ENCODE data around the gene SMIM43. TPM values are rescaled to one million over a fixed set of nuclear protein-coding genes. Genes with fewer than 3 reads are reported as not detected.
"Not testable (repeated sequence)": the region's sequence is repeated elsewhere in the genome, so short reads cannot be mapped to it uniquely, and the experiment has no call there.

Gene SMIM43
- polyA plus RNA-seq, 1 donor, result 1.5 TPM

- no peak for DNase-seq (ENCODE audit: low read depth)
These were observed 18.2 kb upstream of the SMIM43 start for GRCh38 chr4:121783210-121783609.

DNA sequence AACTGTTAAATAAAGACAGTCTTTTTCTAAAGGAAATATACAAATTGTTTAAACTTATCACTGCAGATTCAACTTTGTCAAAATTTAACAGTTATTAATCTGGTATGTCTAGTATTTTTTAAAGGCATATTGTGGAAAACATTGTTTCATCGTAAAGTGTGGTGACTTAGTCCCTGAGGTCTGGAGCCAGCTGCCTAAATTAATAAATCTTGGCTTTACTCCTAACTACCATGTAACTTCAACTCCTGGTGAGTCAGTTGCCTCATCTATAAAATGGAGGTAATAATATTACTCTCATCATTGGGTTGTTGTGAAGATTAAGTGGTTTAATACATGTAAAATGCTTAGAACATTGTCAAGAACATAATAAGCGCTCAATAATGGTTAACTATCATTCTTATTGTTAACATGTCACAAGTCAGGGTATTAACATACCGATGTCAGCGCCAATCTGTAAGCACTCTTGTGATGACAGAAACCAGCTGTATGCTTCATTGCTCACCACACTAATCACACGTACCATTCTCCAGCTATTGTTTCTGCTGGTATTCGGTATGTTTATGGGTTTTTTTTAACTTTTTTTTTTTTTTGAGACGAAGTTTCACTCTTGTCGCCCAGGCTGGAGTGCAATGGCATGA lies 14.1 kb upstream of the SMIM43 start:
- no peak for DNase-seq (ENCODE audit: low read depth)

DNA sequence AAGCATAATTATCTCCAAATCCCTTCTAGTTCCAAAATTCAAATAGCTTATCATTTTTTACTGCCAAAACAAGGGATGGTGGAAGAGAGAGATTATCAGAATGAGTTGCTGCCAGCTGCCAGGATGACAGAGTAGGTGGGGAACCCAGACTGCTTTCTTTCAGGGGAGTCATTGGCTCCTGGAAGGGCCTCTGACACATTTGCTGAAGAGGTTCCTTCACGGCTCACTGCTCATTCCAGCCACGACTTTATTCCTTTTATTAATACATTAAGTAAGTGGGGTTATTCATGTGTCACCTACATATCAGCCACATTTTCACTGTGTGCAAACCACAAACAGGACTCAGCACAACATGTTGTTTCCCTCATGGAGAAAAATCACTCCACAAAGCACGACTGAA lies 12.7 kb upstream of the SMIM43 start:
- DNase-seq (ENCODE audit: low read depth), result no peak

GRCh38 chr4:121776610-121777401 lies 11.8 kb upstream of the SMIM43 start:
- DNase-seq (ENCODE audit: low read depth), result no peak

GRCh38 chr4:121773883-121774282 lies 8.9 kb upstream of the SMIM43 start:
- DNase-seq (ENCODE audit: low read depth), result no peak

GRCh38 chr4:121771869-121772268 lies 6.9 kb upstream of the SMIM43 start:
- no peak for DNase-seq (ENCODE audit: low read depth)

- no peak for DNase-seq (ENCODE audit: low read depth)
These were observed 4.4 kb upstream of the SMIM43 start for GRCh38 chr4:121769341-121769740.

DNA sequence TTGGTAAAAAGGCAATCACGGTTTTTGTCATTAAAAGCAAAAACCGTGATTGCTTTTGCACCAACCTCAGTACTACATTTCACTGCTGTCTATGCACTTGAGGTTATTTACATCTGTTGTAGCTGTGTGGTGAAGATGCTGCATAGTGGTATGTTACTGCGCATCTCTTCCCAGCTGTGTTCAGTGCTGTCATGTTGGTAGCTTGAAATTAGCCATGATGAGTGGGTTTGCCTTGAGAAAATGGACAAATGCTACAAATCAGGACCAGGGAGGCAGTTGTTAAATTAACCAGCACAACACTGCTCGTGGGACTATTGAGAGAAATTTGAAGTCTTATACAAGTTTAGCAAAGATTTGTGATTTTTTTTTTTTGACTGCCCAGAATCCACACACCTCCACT lies 2.2 kb upstream of the SMIM43 start:
- no peak for DNase-seq (ENCODE audit: low read depth)

- no peak for DNase-seq (ENCODE audit: low read depth)
These were observed 1.1 kb upstream of the SMIM43 start for GRCh38 chr4:121765971-121766538.

- no peak for DNase-seq (ENCODE audit: low read depth)
These were observed 373 bp upstream of the SMIM43 start for GRCh38 chr4:121765368-121765705.

- DNase-seq (ENCODE audit: low read depth), result no peak
These were observed 662 bp downstream of the SMIM43 start for GRCh38 chr4:121764303-121764701.

DNA sequence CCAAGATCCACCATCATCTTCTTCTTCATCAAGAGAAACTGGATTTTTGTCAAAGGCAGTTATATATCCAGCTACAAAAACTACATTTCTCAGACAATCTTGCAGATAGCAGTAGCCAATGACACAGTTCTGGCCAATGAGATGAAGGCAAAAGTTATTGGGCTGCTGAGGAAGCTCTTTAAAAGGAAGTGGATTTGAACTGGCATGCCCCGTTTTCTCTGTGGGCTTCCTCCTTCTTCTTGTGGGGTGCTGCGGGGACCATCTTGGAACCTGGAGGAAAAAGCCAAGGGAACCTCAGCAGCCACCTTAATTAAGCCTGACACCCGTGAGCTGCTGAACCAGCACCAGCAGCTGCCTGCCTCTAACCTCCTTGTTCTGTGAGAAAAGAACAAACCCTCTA lies 4.8 kb downstream of the SMIM43 start:
- no peak for DNase-seq (ENCODE audit: low read depth)

GRCh38 chr4:121758925-121759568 lies 5.9 kb downstream of the SMIM43 start:
- no peak for DNase-seq (ENCODE audit: low read depth)

DNA sequence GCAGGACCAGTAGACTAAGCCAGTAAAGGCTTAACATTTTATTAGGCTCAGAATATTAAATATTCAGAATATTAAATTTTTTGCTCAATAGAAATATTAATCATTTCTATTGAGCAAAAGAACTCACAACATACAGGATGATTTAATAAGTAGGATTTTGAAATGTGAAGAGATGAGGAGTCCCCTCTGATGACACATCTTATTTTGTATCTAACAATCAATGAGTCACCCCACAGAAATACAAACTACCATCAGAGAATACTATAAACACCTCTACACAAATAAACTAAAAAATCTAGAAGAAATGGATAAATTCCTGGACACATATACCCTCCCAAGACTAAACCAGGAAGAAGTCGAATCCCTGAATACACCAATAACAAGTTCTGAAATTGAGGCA lies 12.8 kb downstream of the SMIM43 start:
- DNase-seq (ENCODE audit: low read depth), result not testable (repeated sequence)

DNA sequence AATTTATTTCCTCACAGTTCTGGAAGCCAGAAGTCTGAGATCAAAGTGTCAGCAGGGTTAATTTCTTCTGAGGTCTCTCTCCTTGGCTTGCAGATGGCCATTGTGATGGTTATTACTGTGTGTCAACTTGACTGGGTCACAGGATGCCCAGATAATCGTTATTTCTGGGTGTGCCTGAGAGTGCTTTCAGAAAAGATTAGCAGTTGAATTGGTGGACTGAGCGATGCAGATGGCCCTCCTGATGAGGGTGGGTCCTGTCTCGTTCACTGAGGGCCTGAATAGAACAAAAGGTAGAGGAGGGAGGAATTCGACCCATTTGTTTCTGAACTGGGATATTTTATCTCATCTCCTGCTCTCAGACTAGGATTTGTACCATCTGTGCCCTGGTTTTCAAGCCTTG lies 15.7 kb downstream of the SMIM43 start:
- DNase-seq (ENCODE audit: low read depth), result no peak

- DNase-seq (ENCODE audit: low read depth), result no peak
These were observed 22.2 kb downstream of the SMIM43 start for GRCh38 chr4:121742794-121743193.

DNA sequence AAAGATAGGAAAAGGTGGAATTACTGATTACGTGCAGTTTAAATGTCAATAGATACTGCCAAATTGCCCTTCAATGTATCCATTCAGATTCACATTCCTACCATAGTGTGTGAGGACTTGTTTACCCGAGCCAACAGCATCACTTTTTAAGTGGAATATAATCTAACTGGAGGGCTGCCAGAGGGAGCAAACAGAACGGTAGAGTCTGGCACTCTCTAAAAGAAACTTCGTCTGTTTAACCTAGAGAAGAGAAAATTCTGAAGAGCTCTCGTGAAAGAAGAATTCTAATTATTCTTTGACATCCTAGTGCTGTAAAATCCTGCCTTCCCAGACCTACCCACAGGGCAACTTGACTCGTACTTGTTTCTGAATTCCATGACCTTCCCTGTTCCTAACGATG lies 23.2 kb downstream of the SMIM43 start:
- DNase-seq (ENCODE audit: low read depth), result no peak

DNA sequence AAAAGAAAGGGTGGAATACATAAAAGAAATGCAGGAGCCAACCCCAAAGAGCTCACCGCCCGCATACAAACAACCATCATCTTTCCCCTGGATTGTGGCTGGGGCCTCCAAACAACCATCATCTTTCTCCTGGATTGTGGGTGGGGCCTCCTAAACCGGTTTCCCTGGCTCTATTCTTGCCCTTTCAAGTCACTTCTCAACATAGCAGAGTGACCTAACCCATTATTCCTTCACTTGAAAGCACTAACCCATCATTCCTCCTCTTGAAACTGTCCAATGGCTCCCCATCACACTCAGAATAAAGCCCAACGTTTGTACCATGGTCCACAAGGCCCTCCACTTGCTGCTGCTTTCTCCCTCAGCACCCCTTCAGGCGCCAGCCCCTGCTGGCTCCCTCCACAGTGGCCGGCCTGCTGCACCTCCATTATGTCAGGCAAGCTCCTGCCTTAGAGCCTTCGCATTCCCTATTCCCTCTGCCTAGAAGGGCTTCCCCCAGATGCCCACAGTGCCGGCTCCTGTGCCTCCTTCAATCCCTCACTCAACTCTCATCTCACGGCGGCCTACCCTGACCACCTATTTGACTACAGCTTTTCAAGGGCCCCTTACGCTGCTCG lies 24.1 kb downstream of the SMIM43 start:
- DNase-seq (ENCODE audit: low read depth), result no peak

DNA sequence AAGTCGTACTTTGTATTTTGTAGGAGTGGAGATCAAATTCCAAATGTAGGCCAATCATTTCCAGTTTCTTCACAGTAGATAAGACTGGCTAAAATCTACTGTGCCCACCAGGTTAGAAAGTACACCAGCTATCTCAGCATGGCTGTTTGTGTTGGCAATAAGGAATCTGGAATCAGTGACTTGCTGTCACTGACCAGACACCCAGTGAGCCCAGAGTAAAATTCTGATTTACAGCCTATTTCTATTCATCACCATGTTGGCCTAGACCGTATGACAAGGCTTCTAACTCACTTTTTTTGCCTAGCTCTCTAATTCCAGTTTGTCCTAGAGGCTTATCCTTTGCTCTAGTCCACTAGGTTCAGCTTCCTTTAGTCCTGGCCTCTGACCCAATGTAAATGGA lies 25.4 kb downstream of the SMIM43 start:
- DNase-seq (ENCODE audit: low read depth), result no peak

- DNase-seq (ENCODE audit: low read depth), result no peak
These were observed 26.0 kb downstream of the SMIM43 start for GRCh38 chr4:121738780-121739535.

DNA sequence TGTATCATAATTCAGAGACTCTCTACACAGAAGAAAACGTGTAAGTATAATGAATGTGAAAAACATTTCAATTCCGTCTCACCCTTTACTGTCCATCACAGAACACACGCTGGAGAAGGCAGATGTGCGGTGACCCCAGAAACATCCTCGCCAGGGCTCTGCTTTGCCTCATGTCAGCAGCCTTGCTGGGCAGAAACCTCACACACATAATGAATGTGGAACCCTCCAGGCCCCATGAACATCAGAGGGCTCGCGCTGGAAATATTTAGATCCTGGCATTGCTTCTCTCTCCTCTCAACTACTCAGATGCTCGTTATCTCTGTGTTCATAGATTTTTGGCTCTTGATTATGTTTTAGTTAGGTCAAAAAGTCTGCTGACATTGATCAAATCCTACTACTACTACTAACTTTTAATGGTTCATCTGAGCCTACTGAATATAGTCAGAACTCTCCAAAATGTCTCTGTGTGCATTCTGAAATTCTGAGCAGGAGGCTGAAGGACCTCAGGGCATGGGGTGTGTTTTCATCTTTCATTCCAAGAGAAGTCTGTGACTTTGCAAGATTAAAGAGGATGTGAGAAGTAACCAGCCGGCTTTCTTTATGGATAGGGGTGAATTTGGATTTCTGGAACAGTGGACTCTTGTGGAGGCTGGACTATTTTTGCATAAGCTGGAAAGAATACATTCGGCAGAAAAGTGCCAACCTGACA lies 27.0 kb downstream of the SMIM43 start:
- no peak for DNase-seq (ENCODE audit: low read depth)
